Liver (tissue), 9 donors: ENCODE data around the gene PITPNC1. TPM values are rescaled to one million over a fixed set of nuclear protein-coding genes. Genes with fewer than 3 reads are reported as not detected.

Experiments used
- DNase-seq: peaks from one replicate; pipeline ENCODE4 v3.0.0-alpha.2; 2017; ENCODE audit warnings: low spot score
- H3K27ac ChIP-seq, 2 donors: one replicate each; pipeline ENCODE4 v1.7.0; 2013; ENCODE audit warnings: inconsistent platforms in 2 of 2, low read length in 2 of 2, control low read depth in 1 of 2, low read depth in 1 of 2, mild to moderate bottlenecking in 1 of 2
- H3K27me3 ChIP-seq, 4 donors: one replicate each; pipeline versions ENCODE4 v1.6.1 to v1.7.0; 2013; ENCODE audit warnings: low read length in 3 of 4, inconsistent platforms in 1 of 4, mild to moderate bottlenecking in 1 of 4, moderate library complexity in 1 of 4; ENCODE audit not compliant: control insufficient read depth in 4 of 4, insufficient read depth in 4 of 4
- H3K36me3 ChIP-seq, 4 donors: one replicate each; pipeline versions ENCODE4 v1.6.1 to v1.7.0; 2013; ENCODE audit warnings: low read length in 3 of 4, mild to moderate bottlenecking in 3 of 4, low read depth in 1 of 4, moderate library complexity in 1 of 4; ENCODE audit not compliant: control insufficient read depth in 4 of 4, insufficient read depth in 3 of 4
- H3K4me1 ChIP-seq, 4 donors: one replicate each; pipeline versions ENCODE4 v1.6.1 to v1.7.0; 2013; ENCODE audit warnings: low read length in 3 of 4, mild to moderate bottlenecking in 3 of 4, moderate library complexity in 1 of 4; ENCODE audit not compliant: control insufficient read depth in 4 of 4, insufficient read depth in 4 of 4
- H3K4me3 ChIP-seq, 3 donors: one replicate each; pipeline versions ENCODE4 v1.6.1 to v1.7.0; 2013; ENCODE audit warnings: low read length in 3 of 3, control low read depth in 1 of 3, low read depth in 1 of 3, mild to moderate bottlenecking in 1 of 3
- H3K9ac ChIP-seq, 2 donors: one replicate each; pipeline ENCODE4 v1.7.0; 2013; ENCODE audit warnings: low read length in 2 of 2, mild to moderate bottlenecking in 2 of 2, moderate library complexity in 2 of 2, control low read depth in 1 of 2, low read depth in 1 of 2
- H3K9me3 ChIP-seq, 4 donors: one replicate each; pipeline versions ENCODE4 v1.6.1 to v1.7.0; 2013; ENCODE audit warnings: low read length in 3 of 4; ENCODE audit not compliant: control insufficient read depth in 4 of 4
- ATF3 ChIP-seq: IDR thresholded peaks from 2 replicates; pipeline ENCODE4 v1.6.1; 2016; ENCODE audit warnings: antibody characterized with exemption
- CTCF ChIP-seq: fragments of 150-350 bp; IDR thresholded peaks from 2 replicates; pipeline ENCODE4 v1.5.1; 2017; ENCODE audit warnings: improper control_type of control experiment, low read depth, low read length; ENCODE audit not compliant: missing input control
- EGR1 ChIP-seq, 2 donors: IDR thresholded peaks; 2 replicates each; pipeline ENCODE4 v1.6.1; 2016 to 2018; ENCODE audit warnings: antibody characterized with exemption in 2 of 2, low read depth in 2 of 2
- FOXA1 ChIP-seq: IDR thresholded peaks from 2 replicates; pipeline ENCODE4 v1.6.1; 2016; ENCODE audit warnings: antibody characterized with exemption
- FOXA2 ChIP-seq: IDR thresholded peaks from 2 replicates; pipeline ENCODE4 v1.6.1; 2016; ENCODE audit warnings: antibody characterized with exemption
- GABPA ChIP-seq, 2 donors: IDR thresholded peaks in 1 of 2; conservative IDR thresholded peaks in 1 of 2; 2 replicates each; pipeline ENCODE4 v1.6.1; 2016; ENCODE audit warnings: antibody characterized with exemption in 2 of 2, mild to moderate bottlenecking in 1 of 2, moderate library complexity in 1 of 2
- HNF4A ChIP-seq, 2 donors: conservative IDR thresholded peaks; 2 replicates each; pipeline ENCODE4 v1.6.1; 2016; ENCODE audit warnings: antibody characterized with exemption in 2 of 2, mild to moderate bottlenecking in 2 of 2
- HNF4G ChIP-seq: IDR thresholded peaks from 2 replicates; pipeline ENCODE4 v1.6.1; 2016; ENCODE audit warnings: antibody characterized with exemption
- MAX ChIP-seq: IDR thresholded peaks from 2 replicates; pipeline ENCODE4 v1.6.1; 2016; ENCODE audit warnings: antibody characterized with exemption
- NR2F2 ChIP-seq: IDR thresholded peaks from 2 replicates; pipeline ENCODE4 v1.6.1; 2016; ENCODE audit warnings: antibody characterized with exemption
- RAD21 ChIP-seq, 2 donors: IDR thresholded peaks; 2 replicates each; pipeline ENCODE4 v1.6.1; 2016; ENCODE audit warnings: antibody characterized with exemption in 2 of 2, mild to moderate bottlenecking in 2 of 2
- REST ChIP-seq: IDR thresholded peaks from 2 replicates; pipeline ENCODE4 v1.6.1; 2016; ENCODE audit warnings: antibody characterized with exemption, mild to moderate bottlenecking
- RXRA ChIP-seq, 2 donors: IDR thresholded peaks; 2 replicates each; pipeline ENCODE4 v1.6.1; 2017 to 2018; ENCODE audit warnings: antibody characterized with exemption in 2 of 2, mild to moderate bottlenecking in 1 of 2
- YY1 ChIP-seq: IDR thresholded peaks from 2 replicates; pipeline ENCODE4 v1.6.1; 2016; ENCODE audit warnings: antibody characterized with exemption, mild to moderate bottlenecking
- ZBTB33 ChIP-seq: IDR thresholded peaks from 2 replicates; pipeline ENCODE4 v1.6.1; 2016; ENCODE audit warnings: antibody characterized with exemption
- WGBS: extraction: QIAGEN DNeasy Blood & Tissue Kit; methylation state at CpG from one replicate; pipeline ENCODE4 v1.1.7; 2013; 5-methylcytosine and 5-hydroxymethylcytosine counted together
- polyA plus RNA-seq, 2 donors: library from polyadenylated mRNA; stranded (reverse) in 1 of 2; unstranded in 1 of 2; fragments of 200-250 nt in 1 of 2; fragments of >200 nt in 1 of 2; fragmentation: Nextera tagmentation in 1 of 2; extraction: Ambion mirVana in 1 of 2; gene quantifications; one replicate each; pipeline versions ENCODE4 v1.2.1 to v1.2.3, GENCODE V29; 2013 to 2015
- total RNA-seq, 2 donors: library from RNA; depleted of rRNA; stranded (reverse); fragments of >200 nt; gene quantifications; one replicate each; pipeline ENCODE4 v1.2.3, GENCODE V29; 2014
- donor health status: healthy.
- donor health status: healthy.
- donor health status: healthy.
- donor health status: healthy.
- donor health status: healthy.

The PITPNC1 gene
- total and polyA plus RNA-seq, 4 donors = 2.3 to 10.2 (median 5.7) TPM

GRCh38 chr17:67375054-67375427 is 2.0 kb upstream of the PITPNC1 start (continued):
- no peak for TF ChIP-seq CTCF
- TF ChIP-seq YY1 = no peak

GRCh38 chr17:67375716-67376115 is 1.4 kb upstream of the PITPNC1 start:
- 80% methylated on average over 6 of the region's 6 CpGs for WGBS
- Histone ChIP-seq H3K9ac (no peak overlapping the region), H3K4me1 (peaks cover 2 to 22% (median 12%) of the 10 kb centered on the region in 4 donors), H3K27ac (no peak overlapping the region), H3K36me3 (no peaks in the 10 kb centered on the region), H3K4me3 (no peak overlapping the region), H3K27me3 (no peaks in the 10 kb centered on the region), H3K9me3 (no peaks in the 10 kb centered on the region)
- no peak for DNase-seq
- TF ChIP-seq MAX (no peak), REST (no peak), HNF4G (no peak), HNF4A (conservative IDR thresholded peaks at IDR 0.05) (no peak), FOXA1 (no peak), FOXA2 (no peak), NR2F2 (no peak), GABPA (IDR thresholded peaks at IDR 0.05 in 1 of 2, conservative IDR thresholded peaks at IDR 0.05 in 1 of 2) (no peak), EGR1 (IDR thresholded peaks at IDR 0.05; ENCODE audit: low read depth in 2 of 2) (no peak), YY1 (no peak), ZBTB33 (no peak), RXRA (IDR thresholded peaks at IDR 0.05) (no peak), RAD21 (IDR thresholded peaks at IDR 0.05) (no peak), ATF3 (no peak)
